Adipose tissue (tissue), 3 donors: ENCODE data around the gene RECQL5. TPM values are rescaled to one million over a fixed set of nuclear protein-coding genes. Genes with fewer than 3 reads are reported as not detected.
"Not testable (repeated sequence)": the region's sequence is repeated elsewhere in the genome, so short reads cannot be mapped to it uniquely, and the experiment has no call there.

ENCODE experiments used
- H3K27ac ChIP-seq: one replicate; pipeline ENCODE4 v1.5.1; 2013; ENCODE audit warnings: low read depth, low read length
- WGBS, 3 donors: extraction: QIAGEN DNeasy Blood & Tissue Kit; methylation state at CpG; one replicate each; pipeline ENCODE4 v1.1.7; 2013; 5-methylcytosine and 5-hydroxymethylcytosine counted together
- polyA plus RNA-seq, 3 donors: library from polyadenylated mRNA; stranded (reverse); fragments of 200-250 nt; gene quantifications; one replicate each; pipeline ENCODE4 v1.2.3, GENCODE V29; 2013
- donor health status: healthy with polysubstance abuse.
- donor health status: Bipolar disorder and iron deficiency.
- donor health status: healthy.

RECQL5 gene
- polyA plus RNA-seq, 3 donors: 11.1 to 18.6 (median 17.5) TPM

DNA sequence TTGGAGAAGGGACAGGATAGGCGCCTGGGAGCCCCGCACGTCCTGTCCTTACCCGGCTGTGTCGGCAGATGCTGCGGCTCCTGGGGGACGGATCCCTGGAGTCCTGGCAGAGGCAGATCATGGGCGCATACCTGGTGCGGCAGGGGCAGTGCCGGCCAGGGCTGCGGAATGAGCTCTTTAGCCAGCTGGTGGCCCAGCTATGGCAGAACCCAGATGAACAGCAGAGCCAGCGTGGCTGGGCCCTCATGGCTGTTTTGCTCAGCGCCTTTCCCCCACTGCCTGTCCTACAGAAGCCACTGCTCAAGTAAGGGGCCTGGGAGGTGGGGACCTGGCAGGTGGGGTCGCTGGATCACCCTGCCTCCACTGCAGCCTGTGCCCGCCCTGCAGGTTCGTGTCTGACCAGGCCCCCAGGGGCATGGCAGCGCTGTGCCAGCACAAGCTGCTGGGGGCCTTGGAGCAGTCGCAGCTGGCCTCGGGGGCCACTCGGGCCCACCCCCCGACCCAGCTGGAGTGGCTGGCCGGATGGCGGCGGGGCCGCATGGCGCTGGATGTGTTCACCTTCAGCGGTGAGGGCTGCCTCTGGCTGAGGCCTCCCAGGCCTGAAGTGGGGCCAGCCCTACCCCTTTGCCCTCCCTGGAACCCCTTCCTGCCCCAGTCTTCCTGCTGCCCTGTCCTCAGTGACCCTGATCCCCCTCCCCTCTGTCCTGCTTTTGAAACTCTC lies 53.9 kb downstream of the RECQL5 start:
- no peak overlapping the region for H3K27ac ChIP-seq
- WGBS, 3 donors: 88 to 92% (median 89%) methylated on average over 21 to 27 of the region's 27 CpGs

GRCh38 chr17:75611851-75612429 lies 55.0 kb downstream of the RECQL5 start:
- WGBS, 3 donors: 86 to 94% (median 90%) methylated on average over 20 of the region's 20 CpGs
- no peak overlapping the region for H3K27ac ChIP-seq

- no peak overlapping the region for H3K27ac ChIP-seq
- 84 to 88% (median 88%) methylated on average over 22 to 25 of the region's 25 CpGs for WGBS, 3 donors
Measured at GRCh38 chr17:75610103-75610984, 56.6 kb downstream of the RECQL5 start.

DNA sequence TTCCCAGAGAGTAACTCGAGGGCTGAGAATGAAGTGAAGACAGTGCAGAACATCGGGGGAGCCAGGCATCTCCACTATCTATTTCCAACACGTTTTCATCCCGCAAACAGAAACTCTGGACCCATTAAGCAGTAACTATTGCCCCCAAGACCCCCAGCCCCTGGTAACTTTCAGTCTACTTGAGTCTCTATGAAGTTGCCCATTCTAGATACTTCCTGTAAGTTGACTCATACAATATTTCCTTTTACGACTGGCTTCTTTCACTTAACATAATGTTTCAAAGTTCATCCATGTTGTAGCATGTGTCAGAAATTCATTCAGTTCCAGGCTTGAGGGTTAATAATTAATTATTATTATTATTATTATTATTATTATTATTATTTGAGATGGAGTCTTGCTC lies 59.9 kb downstream of the RECQL5 start:
- WGBS, 3 donors: 83 to 88% (median 83%) methylated on average over 5 of the region's 5 CpGs
- no peak overlapping the region for H3K27ac ChIP-seq

GRCh38 chr17:75605790-75606189 lies 61.2 kb downstream of the RECQL5 start:
- WGBS, 3 donors: 85 to 86% (median 85%) methylated on average over 16 of the region's 16 CpGs
- no peak overlapping the region for H3K27ac ChIP-seq

GRCh38 chr17:75604034-75604695 lies 62.8 kb downstream of the RECQL5 start:
- no peak overlapping the region for H3K27ac ChIP-seq
- WGBS, 3 donors: 69 to 82% (median 78%) methylated on average over 10 to 12 of the region's 12 CpGs

DNA sequence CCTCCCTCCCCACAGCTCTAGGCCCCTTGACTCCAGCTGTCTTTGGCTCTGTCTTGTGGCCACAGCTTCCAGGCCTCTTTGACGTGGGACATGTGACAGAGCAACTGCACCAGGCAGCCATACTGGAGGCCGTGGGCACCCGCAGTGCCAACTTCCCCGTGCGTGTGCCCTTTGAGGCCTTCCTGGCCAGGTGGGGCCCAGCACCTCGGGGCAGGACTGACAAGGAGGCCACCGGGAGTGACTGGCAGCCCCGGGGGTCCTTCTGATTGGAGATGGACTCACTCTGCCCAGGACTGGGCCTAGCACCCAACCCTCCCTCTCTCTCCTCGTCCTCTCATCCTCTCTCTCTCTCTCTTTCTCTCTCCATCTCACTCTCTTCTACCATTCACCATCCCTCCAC lies 63.8 kb downstream of the RECQL5 start:
- 75 to 85% (median 80%) methylated on average over 8 to 9 of the region's 9 CpGs for WGBS, 3 donors
- H3K27ac ChIP-seq: no peak overlapping the region

DNA sequence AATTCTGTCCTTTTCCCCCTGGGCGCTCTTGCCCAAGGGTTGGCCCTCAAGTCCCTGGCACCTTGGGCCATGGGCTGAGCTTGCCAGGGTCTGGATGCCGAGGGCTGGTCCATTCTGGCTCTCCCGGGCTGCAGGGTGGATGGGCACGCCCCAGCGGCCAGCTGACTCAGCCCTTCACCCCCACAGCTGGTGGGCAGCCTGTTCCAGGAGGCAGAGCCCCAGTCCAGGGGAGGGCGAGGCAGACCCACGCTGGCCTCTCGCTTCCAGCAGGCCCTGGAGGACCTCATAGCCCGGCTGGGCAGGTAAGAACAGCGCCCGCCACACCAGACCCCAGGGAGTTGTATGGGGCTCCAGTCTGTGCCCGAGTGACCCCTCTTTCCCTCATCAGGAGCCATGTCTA lies 64.3 kb downstream of the RECQL5 start:
- WGBS, 3 donors: 92 to 97% (median 96%) methylated on average over 10 to 12 of the region's 12 CpGs
- H3K27ac ChIP-seq: no peak overlapping the region

GRCh38 chr17:75601057-75601987 lies 65.6 kb downstream of the RECQL5 start:
- 62 to 74% (median 70%) methylated on average over 28 of the region's 28 CpGs for WGBS, 3 donors

GRCh38 chr17:75596320-75597087 lies 70.5 kb downstream of the RECQL5 start:
- 88 to 93% (median 91%) methylated on average over 17 of the region's 17 CpGs for WGBS, 3 donors
- H3K27ac ChIP-seq: no peak overlapping the region

More at GRCh38 chr17:75601057-75601987, 65.6 kb downstream of the RECQL5 start:
- no peak overlapping the region for H3K27ac ChIP-seq

DNA sequence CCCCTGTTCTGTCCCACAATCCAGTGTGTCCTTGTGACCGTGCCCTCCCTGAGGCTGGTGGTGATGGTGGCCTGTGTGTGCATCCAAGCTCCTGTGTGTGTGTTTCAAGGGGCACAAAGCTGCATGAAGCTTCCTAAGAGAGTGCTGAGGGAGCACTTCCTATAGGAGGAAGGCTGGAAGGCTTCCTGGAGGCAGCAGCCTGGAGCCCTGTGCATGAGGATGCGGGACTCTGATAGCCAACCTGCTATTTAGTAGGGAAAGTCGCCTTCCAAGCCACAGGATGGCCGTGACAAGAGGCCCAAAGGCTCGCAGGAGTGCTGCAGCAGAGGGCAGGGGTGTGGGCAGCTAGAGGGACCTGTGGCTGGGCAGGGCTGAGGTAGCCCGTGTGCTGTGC lies 71.0 kb downstream of the RECQL5 start:
- no peak overlapping the region for H3K27ac ChIP-seq
- WGBS, 3 donors: 82 to 87% (median 85%) methylated on average over 6 of the region's 6 CpGs

DNA sequence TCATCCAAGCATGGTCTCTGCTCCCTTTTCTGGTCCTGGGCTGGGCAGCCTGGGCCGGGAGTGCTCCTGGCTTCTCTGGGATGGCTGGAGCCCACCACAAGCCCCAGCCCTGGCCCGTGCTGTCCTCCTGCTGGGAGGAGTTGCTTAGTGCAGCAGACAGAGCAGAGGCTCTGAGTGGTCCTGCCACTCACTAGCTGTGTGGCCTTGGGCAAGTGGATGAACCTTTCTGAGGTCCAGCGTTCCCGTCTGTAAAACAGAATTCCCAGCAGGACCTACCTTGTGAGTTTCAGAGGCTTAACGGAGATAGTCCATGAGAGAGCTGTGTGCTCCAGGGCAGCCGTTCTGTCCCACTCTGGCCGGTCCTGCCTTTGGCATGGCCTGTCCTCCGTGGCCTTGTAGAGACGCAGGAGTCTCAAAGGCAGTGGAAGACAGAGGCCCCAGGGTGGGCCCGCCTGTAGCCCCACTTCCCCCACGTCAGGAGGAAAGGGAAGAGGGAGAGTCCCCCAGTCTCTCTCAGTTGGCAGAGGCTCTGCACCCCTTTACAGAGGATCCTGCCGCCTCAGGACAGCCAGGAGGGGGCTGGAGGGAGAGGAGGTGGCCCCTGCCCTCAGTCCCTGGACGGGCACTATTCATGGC lies 71.6 kb downstream of the RECQL5 start:
- no peak overlapping the region for H3K27ac ChIP-seq
- WGBS, 3 donors: 76 to 81% (median 80%) methylated on average over 13 of the region's 13 CpGs

DNA sequence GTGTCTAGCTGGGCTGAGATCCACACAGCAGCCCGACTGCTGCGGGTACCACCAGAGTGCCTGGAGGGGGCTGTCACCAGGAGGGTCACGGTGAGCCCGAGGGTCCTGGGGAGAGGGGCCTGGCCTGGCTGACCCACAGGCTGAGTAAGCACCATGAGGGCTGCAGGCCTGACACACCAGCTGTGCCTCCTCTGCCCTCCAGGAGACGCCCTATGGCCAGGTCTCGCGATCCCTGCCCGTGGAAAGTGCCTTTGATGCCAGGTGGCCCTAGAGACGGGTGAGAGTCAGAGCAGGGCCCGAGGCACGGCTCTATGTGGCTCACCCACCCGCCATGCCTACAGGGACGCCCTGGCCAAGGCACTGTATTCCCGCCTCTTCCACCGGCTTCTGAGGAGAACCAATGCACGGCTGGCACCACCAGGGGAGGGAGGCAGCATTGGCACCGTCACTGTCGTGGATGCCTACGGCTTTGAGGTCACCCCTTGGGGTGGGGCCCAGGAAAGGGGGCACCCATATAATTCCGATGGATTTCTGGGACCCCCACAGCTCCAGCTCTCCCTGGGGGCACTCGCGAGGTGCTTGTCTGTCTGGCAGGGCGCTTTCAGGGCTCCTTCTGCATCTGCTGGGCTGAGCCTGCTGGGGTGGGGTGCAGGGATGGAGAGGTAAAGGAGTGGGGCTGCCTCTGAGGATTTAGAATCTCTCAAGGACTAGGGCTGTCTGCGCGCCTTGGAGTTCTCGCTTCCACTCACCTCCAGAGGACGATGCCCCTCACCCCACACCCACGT lies 72.3 kb downstream of the RECQL5 start:
- 76 to 85% (median 83%) methylated on average over 28 of the region's 28 CpGs for WGBS, 3 donors
- no peak overlapping the region for H3K27ac ChIP-seq

DNA sequence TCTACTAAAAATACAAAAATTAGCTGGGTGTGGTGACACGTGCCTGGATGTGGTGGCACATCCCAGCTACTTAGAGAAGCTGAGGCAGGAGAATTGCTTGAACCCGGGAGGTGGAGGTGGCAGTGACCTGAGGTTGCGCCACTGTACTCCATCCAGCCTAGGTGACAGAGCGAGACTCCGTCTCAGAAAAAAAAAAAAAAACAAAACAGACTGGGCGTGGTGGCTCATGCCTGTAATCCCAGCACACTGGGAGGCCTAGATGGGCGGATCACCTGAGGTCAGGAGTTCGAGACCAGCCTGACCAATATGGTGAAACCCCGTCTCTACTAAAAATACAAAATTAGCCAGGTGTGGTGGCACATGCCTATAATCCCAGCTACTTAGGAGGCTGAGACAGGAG lies 73.5 kb downstream of the RECQL5 start:
- H3K27ac ChIP-seq: not testable (repeated sequence)
- 90 to 96% (median 90%) methylated on average over 9 of the region's 9 CpGs for whole genome bisulfite sequencing, 3 donors

- 89 to 91% (median 89%) methylated on average over 13 to 17 of the region's 17 CpGs for WGBS, 3 donors
- H3K27ac ChIP-seq: no peak overlapping the region
Measured at GRCh38 chr17:75592348-75593020, 74.5 kb downstream of the RECQL5 start.
